Astrocyte of the cerebellum (primary cell): Measurements from ENCODE around the gene LRRC25.

ENCODE experiments used
- DNase-seq: peaks from one replicate; pipeline ENCODE4 v3.0.0-alpha.2; 2011; ENCODE audit warnings: low read depth
- H3K4me3 ChIP-seq: 2 replicates; pipeline ENCODE4 v1.5.1; 2011; ENCODE audit warnings: mild to moderate bottlenecking, low read depth, low read length, moderate library complexity
- in situ Hi-C: cut with HindIII; loops from 2 replicates; pipeline ENCODE4 v1.10.0; 2017; ENCODE audit warnings: low sequenced_read_pairs
- TF ChIP-seq, protein P1 (sequence below): IDR thresholded peaks from 2 replicates; pipeline ENCODE4 v1.5.1; 2012; ENCODE audit warnings: low read length, low read depth, moderate library complexity, mild to moderate bottlenecking; ENCODE audit errors: missing control alignments

The LRRC25 gene

GRCh38 chr19:18423258-18424020 is 26.0 kb upstream of the LRRC25 start:
- in situ Hi-C loops = no loop called here
- H3K4me3 ChIP-seq = no peak overlapping the region
- TF ChIP-seq, protein P1, sequence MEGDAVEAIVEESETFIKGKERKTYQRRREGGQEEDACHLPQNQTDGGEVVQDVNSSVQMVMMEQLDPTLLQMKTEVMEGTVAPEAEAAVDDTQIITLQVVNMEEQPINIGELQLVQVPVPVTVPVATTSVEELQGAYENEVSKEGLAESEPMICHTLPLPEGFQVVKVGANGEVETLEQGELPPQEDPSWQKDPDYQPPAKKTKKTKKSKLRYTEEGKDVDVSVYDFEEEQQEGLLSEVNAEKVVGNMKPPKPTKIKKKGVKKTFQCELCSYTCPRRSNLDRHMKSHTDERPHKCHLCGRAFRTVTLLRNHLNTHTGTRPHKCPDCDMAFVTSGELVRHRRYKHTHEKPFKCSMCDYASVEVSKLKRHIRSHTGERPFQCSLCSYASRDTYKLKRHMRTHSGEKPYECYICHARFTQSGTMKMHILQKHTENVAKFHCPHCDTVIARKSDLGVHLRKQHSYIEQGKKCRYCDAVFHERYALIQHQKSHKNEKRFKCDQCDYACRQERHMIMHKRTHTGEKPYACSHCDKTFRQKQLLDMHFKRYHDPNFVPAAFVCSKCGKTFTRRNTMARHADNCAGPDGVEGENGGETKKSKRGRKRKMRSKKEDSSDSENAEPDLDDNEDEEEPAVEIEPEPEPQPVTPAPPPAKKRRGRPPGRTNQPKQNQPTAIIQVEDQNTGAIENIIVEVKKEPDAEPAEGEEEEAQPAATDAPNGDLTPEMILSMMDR = no peak
- DNase-seq = no peak

- no peak overlapping the region for H3K4me3 ChIP-seq
These were observed 25.2 kb upstream of the LRRC25 start for GRCh38 chr19:18422530-18423191.

GRCh38 chr19:18421371-18421959 is 24.0 kb upstream of the LRRC25 start:
- in situ Hi-C loops = no loop called here
- DNase-seq = no peak
- TF ChIP-seq, protein P1 = no peak
- peak overlapping the region; percentile 63 for H3K4me3 ChIP-seq

More at GRCh38 chr19:18422530-18423191, 25.2 kb upstream of the LRRC25 start:
- TF ChIP-seq, protein P1 = no peak
- DNase-seq = no peak
- in situ Hi-C loops = no loop called here

DNA sequence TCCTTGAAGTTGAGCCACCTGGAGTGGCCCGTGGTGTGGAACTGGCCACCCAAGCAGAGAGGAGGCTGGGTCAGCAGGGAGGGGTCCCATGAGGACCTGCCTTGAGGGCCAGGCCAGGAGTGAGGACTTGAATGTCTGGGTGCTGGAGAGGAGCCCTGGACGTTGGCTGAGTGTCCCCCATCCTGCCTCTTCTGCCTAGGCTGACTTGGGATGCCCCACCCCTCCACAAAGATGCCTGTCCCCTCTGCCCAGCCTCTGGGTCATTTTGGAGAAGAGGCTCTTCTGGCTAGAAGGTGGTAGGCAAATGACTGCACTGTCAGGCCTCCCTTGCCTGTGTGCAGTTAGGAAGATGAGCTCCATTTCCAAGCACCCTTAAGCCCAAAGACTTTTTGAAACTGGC is 23.5 kb upstream of the LRRC25 start:
- in situ Hi-C loops = no loop called here
- peak overlapping the region; percentile 63 for H3K4me3 ChIP-seq
- TF ChIP-seq, protein P1 = no peak
- DNase-seq = no peak

- peak overlapping the region; percentile 63 for H3K4me3 ChIP-seq
- in situ Hi-C loops = no loop called here
- TF ChIP-seq, protein P1 = no peak
- no peak for DNase-seq
These were observed 22.5 kb upstream of the LRRC25 start for GRCh38 chr19:18419699-18420460.

GRCh38 chr19:18419195-18419698 is 21.8 kb upstream of the LRRC25 start, which contains the start of gene SSBP4:
SSBP4 (plus strand) TSS chr19:18419398; CDS start chr19:18419649, 251 bp downstream.
- in situ Hi-C loops = no loop called here
- no peak for DNase-seq

More at GRCh38 chr19:18419195-18419698, 21.8 kb upstream of the LRRC25 start, which contains the start of gene SSBP4:
- peak within 1 kb of the TSS; percentile 63 for H3K4me3 ChIP-seq
- TF ChIP-seq, protein P1 = no peak
